ENCODE results near the gene NFATC3. TPM values are rescaled to one million over a fixed set of nuclear protein-coding genes. Genes with fewer than 3 reads are reported as not detected.

NFATC3 gene
- total RNA-seq, 2 donors from 2014 or later, result 15.5 to 19.5 TPM

DNA sequence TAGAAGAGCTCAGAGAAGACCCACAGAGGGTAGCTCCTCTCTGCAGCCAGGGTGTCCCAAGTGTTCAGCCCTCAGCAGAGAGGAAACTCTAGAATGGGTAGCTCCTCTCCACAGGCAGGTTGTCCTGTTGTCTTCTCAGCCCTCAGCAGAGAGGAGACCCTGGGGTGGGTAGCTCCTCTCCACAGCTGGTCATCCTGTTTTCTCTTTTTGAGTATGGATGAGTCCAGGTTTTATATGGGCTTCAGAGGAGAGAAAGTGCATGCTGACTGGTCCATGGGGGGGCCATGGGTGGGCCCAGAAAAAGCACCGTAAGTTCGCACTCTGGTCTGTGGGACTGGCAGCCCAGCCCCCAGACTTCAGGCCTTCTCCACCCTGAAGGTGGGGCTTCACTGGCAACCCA lies 102.3 kb downstream of the NFATC3 start:
- Histone ChIP-seq H3K27me3 (no peaks in the 10 kb centered on the region), H3K27ac (no peak overlapping the region), H3K9me3 (no peaks in the 10 kb centered on the region), H3K4me1 (no peaks in the 10 kb centered on the region), H3K4me3 (no peak overlapping the region), H3K36me3 (replicated peaks in 1 of 2; ENCODE audit: insufficient read depth in 1 of 2, low read depth in 2 of 2) (peaks cover 6 to 11% of the 10 kb centered on the region in 2 donors)
- 100% methylated on average over 2 of the region's 2 CpGs; no CpG with 5 or more reads in 1 of the 2 donors for WGBS, 2 donors
- DNase-seq (no peak), ATAC-seq (no peak)
- TF ChIP-seq, protein P1, sequence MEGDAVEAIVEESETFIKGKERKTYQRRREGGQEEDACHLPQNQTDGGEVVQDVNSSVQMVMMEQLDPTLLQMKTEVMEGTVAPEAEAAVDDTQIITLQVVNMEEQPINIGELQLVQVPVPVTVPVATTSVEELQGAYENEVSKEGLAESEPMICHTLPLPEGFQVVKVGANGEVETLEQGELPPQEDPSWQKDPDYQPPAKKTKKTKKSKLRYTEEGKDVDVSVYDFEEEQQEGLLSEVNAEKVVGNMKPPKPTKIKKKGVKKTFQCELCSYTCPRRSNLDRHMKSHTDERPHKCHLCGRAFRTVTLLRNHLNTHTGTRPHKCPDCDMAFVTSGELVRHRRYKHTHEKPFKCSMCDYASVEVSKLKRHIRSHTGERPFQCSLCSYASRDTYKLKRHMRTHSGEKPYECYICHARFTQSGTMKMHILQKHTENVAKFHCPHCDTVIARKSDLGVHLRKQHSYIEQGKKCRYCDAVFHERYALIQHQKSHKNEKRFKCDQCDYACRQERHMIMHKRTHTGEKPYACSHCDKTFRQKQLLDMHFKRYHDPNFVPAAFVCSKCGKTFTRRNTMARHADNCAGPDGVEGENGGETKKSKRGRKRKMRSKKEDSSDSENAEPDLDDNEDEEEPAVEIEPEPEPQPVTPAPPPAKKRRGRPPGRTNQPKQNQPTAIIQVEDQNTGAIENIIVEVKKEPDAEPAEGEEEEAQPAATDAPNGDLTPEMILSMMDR (IDR thresholded peaks at IDR 0.05), result no peak
- TF ChIP-seq POLR2A (IDR thresholded peaks at IDR 0.05), result no peak
- intact Hi-C loops (cut with DNase I), result no loop called here

GRCh38 chr16:68188170-68188569 lies 103.0 kb downstream of the NFATC3 start:
- no peaks in the 10 kb centered on the region for H3K9me3 ChIP-seq
- H3K4me3 ChIP-seq, result no peak overlapping the region
- intact Hi-C loops (cut with DNase I), result no loop called here
- no peaks in the 10 kb centered on the region for H3K4me1 ChIP-seq
- ATAC-seq, result no peak
- no peak overlapping the region for H3K27ac ChIP-seq
- no peak for DNase-seq
- peaks cover 6 to 11% of the 10 kb centered on the region in 2 donors for H3K36me3 ChIP-seq (replicated peaks in 1 of 2; ENCODE audit: insufficient read depth in 1 of 2, low read depth in 2 of 2)
- 96 to 100% methylated on average over 2 to 8 of the region's 10 CpGs for WGBS, 2 donors
- TF ChIP-seq, protein P1 (IDR thresholded peaks at IDR 0.05), result no peak
- TF ChIP-seq POLR2A (IDR thresholded peaks at IDR 0.05), result no peak
- no peaks in the 10 kb centered on the region for H3K27me3 ChIP-seq

GRCh38 chr16:68190081-68190480 lies 104.9 kb downstream of the NFATC3 start:
- Histone ChIP-seq H3K4me1 (no peaks in the 10 kb centered on the region), H3K27ac (no peak overlapping the region), H3K4me3 (no peak overlapping the region), H3K36me3 (replicated peaks in 1 of 2; ENCODE audit: insufficient read depth in 1 of 2, low read depth in 2 of 2) (peaks cover 6% of the 10 kb centered on the region in 2 donors), H3K27me3 (no peaks in the 10 kb centered on the region), H3K9me3 (no peaks in the 10 kb centered on the region)
- 71 to 81% methylated on average over 1 of the region's 1 CpG for WGBS, 2 donors
- intact Hi-C loops (cut with DNase I), result no loop called here
- DNase-seq, result no peak
- no peak for ATAC-seq
- TF ChIP-seq POLR2A (IDR thresholded peaks at IDR 0.05), result no peak
- TF ChIP-seq, protein P1 (IDR thresholded peaks at IDR 0.05), result no peak

GRCh38 chr16:68190736-68191510 lies 105.8 kb downstream of the NFATC3 start:
- no peak overlapping the region for H3K4me3 ChIP-seq
- TF ChIP-seq, protein P1 (IDR thresholded peaks at IDR 0.05), result no peak
- no peak for TF ChIP-seq POLR2A (IDR thresholded peaks at IDR 0.05)
- H3K36me3 ChIP-seq (replicated peaks in 1 of 2; ENCODE audit: insufficient read depth in 1 of 2, low read depth in 2 of 2), result peaks cover 6% of the 10 kb centered on the region in 2 donors
- intact Hi-C loops (cut with DNase I), result no loop called here
- no peaks in the 10 kb centered on the region for H3K27me3 ChIP-seq
- no peak for ATAC-seq
- no peaks in the 10 kb centered on the region for H3K9me3 ChIP-seq
- no peaks in the 10 kb centered on the region for H3K4me1 ChIP-seq
- DNase-seq, result no peak
- no peak overlapping the region for H3K27ac ChIP-seq
- 83 to 88% methylated on average over 2 of the region's 2 CpGs for whole genome bisulfite sequencing, 2 donors

- no peak for ATAC-seq
- H3K27me3 ChIP-seq, result no peaks in the 10 kb centered on the region
- intact Hi-C loops (cut with DNase I), result no loop called here
- H3K9me3 ChIP-seq, result no peaks in the 10 kb centered on the region
- H3K4me1 ChIP-seq, result no peaks in the 10 kb centered on the region
- H3K36me3 ChIP-seq (replicated peaks in 1 of 2; ENCODE audit: insufficient read depth in 1 of 2, low read depth in 2 of 2), result peaks cover 6% of the 10 kb centered on the region in 2 donors
- 82 to 86% methylated on average over 3 of the region's 3 CpGs for WGBS, 2 donors
- DNase-seq, result no peak
- no peak overlapping the region for H3K4me3 ChIP-seq
- TF ChIP-seq POLR2A (IDR thresholded peaks at IDR 0.05), result no peak
- TF ChIP-seq, protein P1 (IDR thresholded peaks at IDR 0.05), result no peak
- no peak overlapping the region for H3K27ac ChIP-seq
Measured at GRCh38 chr16:68194251-68194650, 109.1 kb downstream of the NFATC3 start.

Data from body of pancreas (tissue), 4 donors.